Activated CD4-positive, alpha-beta T cell treated with anti-CD3 and anti-CD28 coated beads for 24 hours (primary cell): ENCODE measurements around the gene ACTG1.
"Not testable (repeated sequence)": the region's sequence is repeated elsewhere in the genome, so short reads cannot be mapped to it uniquely, and the experiment has no call there.

Experiments used
- DNase-seq, 2 donors: peaks; one replicate each; pipeline ENCODE4 v3.0.0-alpha.2; 2020; ENCODE audit warnings: low read depth in 2 of 2

Gene ACTG1

GRCh38 chr17:81533339-81534141 lies 20.9 kb upstream of the ACTG1 start:
- DNase-seq, result no peak

- DNase-seq, result no peak
These were observed 20.1 kb upstream of the ACTG1 start for GRCh38 chr17:81532490-81533287.

- DNase-seq, result not testable (repeated sequence)
These were observed 19.4 kb upstream of the ACTG1 start for GRCh38 chr17:81531998-81532404.

- not testable (repeated sequence) for DNase-seq
These were observed 18.4 kb upstream of the ACTG1 start for GRCh38 chr17:81531013-81531412.

- no peak for DNase-seq
These were observed 16.8 kb upstream of the ACTG1 start for GRCh38 chr17:81529437-81529803.

DNA sequence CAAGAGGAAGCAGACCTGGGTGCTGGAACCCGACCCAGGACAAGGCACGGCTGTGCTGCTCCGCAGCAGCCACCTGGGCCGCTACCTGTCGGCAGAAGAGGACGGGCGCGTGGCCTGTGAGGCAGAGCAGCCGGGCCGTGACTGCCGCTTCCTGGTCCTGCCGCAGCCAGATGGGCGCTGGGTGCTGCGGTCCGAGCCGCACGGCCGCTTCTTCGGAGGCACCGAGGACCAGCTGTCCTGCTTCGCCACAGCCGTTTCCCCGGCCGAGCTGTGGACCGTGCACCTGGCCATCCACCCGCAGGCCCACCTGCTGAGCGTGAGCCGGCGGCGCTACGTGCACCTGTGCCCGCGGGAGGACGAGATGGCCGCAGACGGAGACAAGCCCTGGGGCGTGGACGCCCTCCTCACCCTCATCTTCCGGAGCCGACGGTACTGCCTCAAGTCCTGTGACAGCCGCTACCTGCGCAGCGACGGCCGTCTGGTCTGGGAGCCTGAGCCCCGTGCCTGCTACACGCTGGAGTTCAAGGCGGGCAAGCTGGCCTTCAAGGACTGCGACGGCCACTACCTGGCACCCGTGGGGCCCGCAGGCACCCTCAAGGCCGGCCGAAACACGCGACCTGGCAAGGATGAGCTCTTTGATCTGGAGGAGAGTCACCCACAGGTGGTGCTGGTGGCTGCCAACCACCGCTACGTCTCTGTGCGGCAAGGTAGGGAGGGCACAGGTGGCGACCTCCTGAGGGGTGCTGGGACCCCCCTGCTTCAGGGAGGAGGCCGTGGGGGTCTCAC lies 16.2 kb upstream of the ACTG1 start:
- no peak for DNase-seq

DNA sequence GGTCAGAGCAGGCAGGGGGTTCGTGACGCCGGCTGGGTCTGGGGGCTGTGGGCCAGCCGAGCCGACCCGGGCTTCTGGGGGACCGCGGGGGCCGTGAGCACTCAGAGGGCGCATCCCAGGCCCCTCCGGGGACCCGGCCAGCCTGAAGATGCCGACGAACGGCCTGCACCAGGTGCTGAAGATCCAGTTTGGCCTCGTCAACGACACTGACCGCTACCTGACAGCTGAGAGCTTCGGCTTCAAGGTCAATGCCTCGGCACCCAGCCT lies 15.7 kb upstream of the ACTG1 start:
- DNase-seq, result no peak

- no peak for DNase-seq
These were observed 15.2 kb upstream of the ACTG1 start, which contains the start of gene FSCN2 for GRCh38 chr17:81527591-81528383. FSCN2 (plus strand) TSS chr17:81528377; CDS start chr17:81528532, 155 bp downstream.

GRCh38 chr17:81526662-81527571 lies 14.3 kb upstream of the ACTG1 start:
- DNase-seq, result no peak

DNA sequence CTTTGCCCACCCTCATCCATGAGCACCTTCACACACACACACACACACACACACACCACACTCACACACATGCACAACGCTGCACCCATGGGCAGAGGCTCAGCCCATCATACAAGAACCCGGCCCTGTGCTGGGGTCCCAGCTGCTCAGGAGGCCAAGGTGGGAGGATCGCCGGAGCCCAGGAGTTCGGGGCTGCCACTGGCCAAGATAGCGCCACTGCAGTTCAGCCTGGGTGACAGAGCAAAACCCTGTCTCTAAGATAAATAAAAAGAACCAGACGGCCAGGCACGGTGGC lies 12.2 kb upstream of the ACTG1 start:
- DNase-seq, result no peak

DNA sequence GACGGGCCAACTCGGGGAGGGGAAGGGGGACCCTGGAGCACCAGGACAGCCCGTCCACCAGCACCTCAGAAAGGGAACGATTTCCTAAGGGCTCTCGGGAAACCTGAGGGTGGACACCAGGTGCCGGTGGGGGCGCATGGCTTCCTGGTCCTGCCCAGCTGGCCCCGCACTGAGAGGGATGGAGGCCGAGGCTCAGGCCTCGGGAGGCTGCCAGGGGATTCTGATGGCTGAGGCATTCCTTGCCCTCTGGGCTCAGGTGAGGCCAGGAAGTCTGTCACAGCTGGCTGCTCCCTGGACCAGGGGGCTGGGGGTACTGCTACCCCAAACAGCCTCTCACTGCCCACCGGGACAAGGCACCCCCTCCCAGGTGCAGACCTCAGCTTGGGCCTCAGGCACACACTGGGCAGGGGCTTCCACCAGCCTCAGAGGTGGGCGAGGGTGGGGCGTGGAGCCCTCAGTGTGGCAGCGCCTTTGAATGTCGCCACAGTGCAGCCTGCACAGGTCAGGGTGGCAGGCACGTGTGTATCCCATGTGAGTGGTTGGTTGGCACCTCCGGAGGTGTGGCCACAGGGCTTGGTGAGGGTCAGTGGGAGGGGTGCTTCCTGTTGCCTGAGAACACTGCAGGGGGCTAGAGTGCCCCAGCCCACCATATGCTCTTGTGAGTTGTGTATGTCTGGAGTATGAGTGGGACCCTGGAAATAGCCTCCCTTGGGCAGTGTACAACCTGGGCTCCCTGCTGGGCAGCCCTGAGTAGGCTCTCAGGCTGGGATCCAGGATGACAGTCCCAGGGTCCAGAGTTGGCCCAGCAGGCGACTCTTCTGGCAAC lies 11.7 kb upstream of the ACTG1 start:
- DNase-seq, result no peak

- no peak for DNase-seq
These were observed 10.9 kb upstream of the ACTG1 start for GRCh38 chr17:81523402-81524038.

GRCh38 chr17:81522491-81523401 lies 10.1 kb upstream of the ACTG1 start:
- no peak for DNase-seq

GRCh38 chr17:81520021-81520901 lies 7.7 kb upstream of the ACTG1 start:
- DNase-seq, result no peak

- DNase-seq, result no peak
These were observed 6.9 kb upstream of the ACTG1 start for GRCh38 chr17:81519284-81520020.

- no peak for DNase-seq
These were observed 6.2 kb upstream of the ACTG1 start for GRCh38 chr17:81518785-81519283.
